T-helper 1 cell (primary cell): ENCODE results near the gene TDRD5.
A peak's percentile ranks its signal among the peaks of the same experiment; 100 is the strongest.

Experiments used
- DNase-seq, 5 donors: peaks; one replicate each; pipeline ENCODE4 v3.0.0-alpha.2; 2012 to 2020
- total RNA-seq, 4 donors: gene quantifications; one replicate each; lab custom pipeline; 2026; lab: John Stamatoyannopoulos, UW

Gene TDRD5
- 0 reads per million in 4 donors for total RNA-seq

- DNase-seq = no peak
Measured at GRCh38 chr1:179591592-179592580, at the start of gene TDRD5. TSS of gene TDRD5 (plus strand) at chr1:179591832. CDS start at chr1:179592616, 784 bp downstream.

GRCh38 chr1:179545321-179545720, 46.3 kb upstream of the TDRD5 start:
- no peak for DNase-seq

GRCh38 chr1:179547021-179547535, 44.6 kb upstream of the TDRD5 start:
- DNase-seq = no peak

GRCh38 chr1:179548666-179549367, 42.8 kb upstream of the TDRD5 start:
- no peak for DNase-seq

GRCh38 chr1:179549368-179549700, 42.3 kb upstream of the TDRD5 start:
- DNase-seq = no peak

GRCh38 chr1:179550746-179551682, 40.6 kb upstream of the TDRD5 start:
- DNase-seq = no peak

- no peak for DNase-seq
Measured at GRCh38 chr1:179554427-179554826, 37.2 kb upstream of the TDRD5 start.

GRCh38 chr1:179558078-179558477, 33.6 kb upstream of the TDRD5 start:
- no peak for DNase-seq

GRCh38 chr1:179575497-179576314, 15.9 kb upstream of the TDRD5 start, which contains the start of gene NPHS2:
TSS of gene NPHS2 (minus strand) at chr1:179575948. CDS start at chr1:179575864, 84 bp downstream.
- no peak for DNase-seq

GRCh38 chr1:179576509-179576908, 15.1 kb upstream of the TDRD5 start:
- DNase-seq = no peak

- no peak for DNase-seq
Measured at GRCh38 chr1:179583771-179584320, 7.8 kb upstream of the TDRD5 start.

GRCh38 chr1:179586107-179586823, 5.4 kb upstream of the TDRD5 start:
- peak in 1 of 5 donors; percentile 4 for DNase-seq

- DNase-seq = no peak
Measured at GRCh38 chr1:179587336-179587735, 4.3 kb upstream of the TDRD5 start.

GRCh38 chr1:179588425-179589024, 3.1 kb upstream of the TDRD5 start:
- no peak for DNase-seq

- DNase-seq = no peak
Measured at GRCh38 chr1:179589509-179589908, 2.1 kb upstream of the TDRD5 start.

- no peak for DNase-seq
Measured at GRCh38 chr1:179590671-179591070, 961 bp upstream of the TDRD5 start.

GRCh38 chr1:179591253-179591591, 410 bp upstream of the TDRD5 start:
- no peak for DNase-seq

GRCh38 chr1:179598631-179599030, 7.0 kb downstream of the TDRD5 start:
- DNase-seq = no peak

GRCh38 chr1:179599623-179600249, 8.1 kb downstream of the TDRD5 start:
- DNase-seq = peak in 1 of 5 donors; percentile 6

- no peak for DNase-seq
Measured at GRCh38 chr1:179601093-179601492, 9.5 kb downstream of the TDRD5 start.
